A549 (cell line): ENCODE data around the gene NME3. TPM values are rescaled to one million over a fixed set of nuclear protein-coding genes. Genes with fewer than 3 reads are reported as not detected.

Experiments used
- ATAC-seq, 2 experiments: fragments of 200-7000 bp in 1 of 2; fragments of >200 bp in 1 of 2; cut with Nextera tagmentation in 1 of 2; cut with Tn5 transposase in 1 of 2; 3 replicates each; pipeline versions ENCODE4 v1.8.0 to v1.9.1; 2018 to 2020; ENCODE audit warnings: mild to moderate bottlenecking in 1 of 2, moderate library complexity in 1 of 2
- CTCF ChIA-PET: fragments of 300-600 bp; sonication (Branson Sonifier 250); formaldehyde crosslinking; extraction: SDS; loops from one replicate; lab custom pipeline; 2021; ENCODE audit warnings: antibody characterized with exemption, inconsistent platforms; lab: Yijun Ruan, JAX
- POLR2A ChIA-PET: fragments of 350-600 bp; formaldehyde crosslinking; extraction: SDS; loops from one replicate; lab custom pipeline; 2021; ENCODE audit warnings: antibody characterized with exemption, inconsistent platforms; lab: Yijun Ruan, JAX
- DNase-seq, 2 experiments: peaks; one replicate each; pipeline versions ENCODE4 v3.0.0 to v3.0.0-alpha.2; 2011 to 2016; ENCODE audit warnings: low read depth in 1 of 2, low spot score in 1 of 2
- FAIRE-seq: peaks from 2 replicates; lab custom pipeline; 2011; peaks lifted over from hg19 to GRCh38; lab: Jason Lieb, UNC
- H3K27ac ChIP-seq, 2 experiments: fragments of >200 bp; sonication (Bioruptor Twin); formaldehyde crosslinking; 3 replicates each; pipeline ENCODE4 v1.5.1; 2016 to 2017
- H3K4me1 ChIP-seq: fragments of >200 bp; sonication (Bioruptor Twin); formaldehyde crosslinking; 3 replicates; pipeline ENCODE4 v1.6.1; 2016
- H3K4me2 ChIP-seq: fragments of >200 bp; sonication (Bioruptor Twin); formaldehyde crosslinking; 3 replicates; pipeline ENCODE4 v1.6.1; 2016
- H3K4me3 ChIP-seq: fragments of >200 bp; sonication (Bioruptor Twin); formaldehyde crosslinking; 3 replicates; pipeline ENCODE4 v1.5.1; 2016
- H3K9me3 ChIP-seq: fragments of >200 bp; sonication (Bioruptor Twin); formaldehyde crosslinking; 3 replicates; pipeline ENCODE4 v1.6.1; 2016
- ATOH8 ChIP-seq: fragments of 250-450 bp; sonication (Bioruptor Pico); IDR thresholded peaks from 2 replicates; pipeline ENCODE4 v1.5.0; 2020; ENCODE audit warnings: low read depth, mild to moderate bottlenecking, moderate library complexity
- CBX2 ChIP-seq: fragments of 200-600 bp; sonication (generic); IDR thresholded peaks from 2 replicates; pipeline ENCODE4 v1.6.1; 2016; ENCODE audit warnings: low read depth, mild to moderate bottlenecking, borderline replicate concordance
- CBX8 ChIP-seq: fragments of 200-600 bp; sonication (generic); IDR thresholded peaks from 2 replicates; pipeline ENCODE4 v1.6.1; 2016
- CEBPB ChIP-seq, 2 experiments: fragments of >200 bp in 1 of 2; sonication (Bioruptor Twin) in 1 of 2; formaldehyde crosslinking in 1 of 2; IDR thresholded peaks; 2 replicates each; pipeline ENCODE4 v1.6.1; 2012 to 2016
- CHD4 ChIP-seq: fragments of 200-600 bp; sonication (generic); IDR thresholded peaks from 2 replicates; pipeline ENCODE4 v1.6.1; 2016; ENCODE audit warnings: antibody characterized with exemption, mild to moderate bottlenecking, borderline replicate concordance
- CTCF ChIP-seq: fragments of >200 bp; sonication (Bioruptor Twin); formaldehyde crosslinking; IDR thresholded peaks from 3 replicates; pipeline ENCODE4 v1.5.1; 2016
- E2F6 ChIP-seq: IDR thresholded peaks from 2 replicates; pipeline ENCODE4 v1.6.1; 2012; ENCODE audit warnings: low read depth, borderline replicate concordance
- EHMT2 ChIP-seq: fragments of 200-600 bp; sonication (generic); IDR thresholded peaks from 2 replicates; pipeline ENCODE4 v1.6.1; 2016; ENCODE audit warnings: antibody characterized with exemption, low read depth, mild to moderate bottlenecking, moderate library complexity
- EP300 ChIP-seq, 2 experiments: fragments of >200 bp; sonication (Bioruptor Twin); formaldehyde crosslinking; IDR thresholded peaks; 2 replicates in 1 of 2; 3 replicates in 1 of 2; pipeline ENCODE4 v1.6.1; 2016 to 2017
- ESRRA ChIP-seq: fragments of 150-350 bp; IDR thresholded peaks from 2 replicates; pipeline ENCODE4 v1.6.1; 2014; ENCODE audit warnings: mild to moderate bottlenecking, low read length, borderline replicate concordance
- FOSL2 ChIP-seq, 2 experiments: fragments of 450-650 bp in 1 of 2; fragments of >200 bp in 1 of 2; sonication (Bioruptor Twin) in 1 of 2; formaldehyde crosslinking; IDR thresholded peaks; 2 replicates each; pipeline versions ENCODE4 v1.5.0 to v1.6.1; 2016 to 2020; ENCODE audit warnings: mild to moderate bottlenecking in 1 of 2, moderate library complexity in 1 of 2
- FOXS1 ChIP-seq: fragments of 250-450 bp; sonication (Bioruptor Pico); IDR thresholded peaks from 2 replicates; pipeline ENCODE4 v1.5.0; 2020; ENCODE audit warnings: mild to moderate bottlenecking, moderate library complexity
- HDAC2 ChIP-seq: fragments of 200-600 bp; sonication (generic); IDR thresholded peaks from 2 replicates; pipeline ENCODE4 v1.6.1; 2016
- HES2 ChIP-seq: fragments of >200 bp; sonication (Bioruptor Twin); formaldehyde crosslinking; IDR thresholded peaks from 2 replicates; pipeline ENCODE4 v1.6.1; 2016
- HEYL ChIP-seq: fragments of 250-450 bp; sonication (Bioruptor Pico); IDR thresholded peaks from 2 replicates; pipeline ENCODE4 v1.8.0; 2021; ENCODE audit warnings: mild to moderate bottlenecking, moderate library complexity
- HOXB13 ChIP-seq: fragments of 250-450 bp; sonication (Bioruptor Pico); IDR thresholded peaks from 2 replicates; pipeline ENCODE4 v1.5.0; 2020; ENCODE audit warnings: low read depth, mild to moderate bottlenecking, moderate library complexity
- HOXB5 ChIP-seq: fragments of 250-450 bp; sonication (Bioruptor Pico); IDR thresholded peaks from 2 replicates; pipeline ENCODE4 v1.5.0; 2020; ENCODE audit warnings: mild to moderate bottlenecking, moderate library complexity
- KDM1A ChIP-seq: fragments of 200-600 bp; sonication (generic); IDR thresholded peaks from 2 replicates; pipeline ENCODE4 v1.6.1; 2016; ENCODE audit warnings: low read depth, mild to moderate bottlenecking
- KDM5A ChIP-seq: fragments of 200-600 bp; sonication (generic); IDR thresholded peaks from 2 replicates; pipeline ENCODE4 v1.6.1; 2016; ENCODE audit warnings: antibody characterized with exemption, mild to moderate bottlenecking
- MAZ ChIP-seq: fragments of 150-350 bp; IDR thresholded peaks from 2 replicates; pipeline ENCODE4 v1.6.1; 2014; ENCODE audit warnings: antibody characterized with exemption, low read depth, low read length, borderline replicate concordance
- NFE2L2 ChIP-seq: fragments of 150-350 bp; conservative IDR thresholded peaks from 2 replicates; pipeline ENCODE4 v1.6.1; 2014; ENCODE audit warnings: low read length
- PBX3 ChIP-seq: IDR thresholded peaks from 2 replicates; pipeline ENCODE4 v1.6.1; 2012
- PHF8 ChIP-seq: fragments of 200-600 bp; sonication (generic); IDR thresholded peaks from 2 replicates; pipeline ENCODE4 v1.6.1; 2016; ENCODE audit warnings: low read depth, mild to moderate bottlenecking, antibody characterized with exemption, moderate library complexity, borderline replicate concordance
- POLR2AphosphoS2 ChIP-seq: conservative IDR thresholded peaks from 2 replicates; pipeline ENCODE4 v1.6.1; 2012; ENCODE audit warnings: low read length, improper control_type of control experiment, inconsistent platforms
- RAD21 ChIP-seq, 2 experiments: fragments of >200 bp in 1 of 2; sonication (Bioruptor Twin) in 1 of 2; formaldehyde crosslinking in 1 of 2; IDR thresholded peaks in 1 of 2; conservative IDR thresholded peaks in 1 of 2; 2 replicates in 1 of 2; 3 replicates in 1 of 2; pipeline ENCODE4 v1.6.1; 2012 to 2018; ENCODE audit warnings: inconsistent platforms in 1 of 2
- RARB ChIP-seq: fragments of 250-450 bp; sonication (Bioruptor Pico); IDR thresholded peaks from 2 replicates; pipeline ENCODE4 v1.8.0; 2021; ENCODE audit warnings: mild to moderate bottlenecking, moderate library complexity
- RCOR1 ChIP-seq: fragments of 150-350 bp; IDR thresholded peaks from 2 replicates; pipeline ENCODE4 v1.6.1; 2014; ENCODE audit warnings: antibody characterized with exemption, low read length, low read depth
- REST ChIP-seq: fragments of 200-600 bp; sonication (generic); IDR thresholded peaks from 2 replicates; pipeline ENCODE4 v1.6.1; 2016; ENCODE audit warnings: antibody characterized with exemption, mild to moderate bottlenecking, moderate library complexity
- ZFP36 ChIP-seq: fragments of 450-650 bp; IDR thresholded peaks from 2 replicates; pipeline ENCODE4 v1.6.1; 2014; ENCODE audit warnings: borderline replicate concordance; ENCODE audit not compliant: partially characterized antibody
- WGBS: methylation state at CpG from one replicate; pipeline ENCODE4 v1.1.6; 2017; ENCODE audit errors: missing lambda C conversion rate; 5-methylcytosine and 5-hydroxymethylcytosine counted together
- polyA plus RNA-seq, 4 experiments: library from polyadenylated mRNA; depleted of rRNA in 3 of 4; stranded (reverse); fragments of >200 nt; fragmentation: RNase III in 1 of 4; extraction: RNeasy Plus Mini Kit Qiagen cat#74134 plus additional on column Dnase treatment in 1 of 4; gene quantifications; 2 replicates in 3 of 4; 3 replicates in 1 of 4; pipeline ENCODE4 v1.2.3, GENCODE V29; 2011 to 2017

NME3 gene
- polyA plus RNA-seq, 2 of the 4 experiments (the other 2 are of a cell fraction) = 15.2 to 49.9 TPM

- FAIRE-seq = no peak
- WGBS = 0% methylated on average over 12 of the region's 108 CpGs
- peak; percentile 52 to 70 for ATAC-seq
- ChIA-PET POLR2A (interaction anchor here (0.6 to 6.5 kb wide), 5 partner anchors 9 to 95 kb away, joined by 3 to 46 read pairs (median 3); partner anchors contain the start of genes JPT2, NUBP2 and SPSB3), CTCF (interaction anchor here (0.7 to 3.5 kb wide), 15 partner anchors 9 to 135 kb away, joined by 3 to 15 read pairs (median 4); partner anchors contain the start of genes IGFALS, MAPK8IP3, NUBP2 and SPSB3)
- Histone ChIP-seq H3K4me2 (peak within 1 kb of the TSS; percentile 98), H3K4me3 (peak within 1 kb of the TSS; percentile 85), H3K27ac (peak within 1 kb of the TSS; percentile 95 to 98), H3K4me1 (peaks cover 21% of the 10 kb centered on the region), H3K9me3 (no peaks in the 10 kb centered on the region)
- DNase-seq = peak; percentile 70 to 93
- no peak for TF ChIP-seq CHD4
- 0 out of 2 replicates have a peak, but pooled peaks have one; percentile 30 for TF ChIP-seq ATOH8 (CRISPR knock-in tag)
- no peak for TF ChIP-seq RCOR1
- TF ChIP-seq CTCF = peak; percentile 83
- no peak for TF ChIP-seq EHMT2
- TF ChIP-seq CBX8 = no peak
- peak; percentile 91 for TF ChIP-seq KDM5A
- TF ChIP-seq HOXB13 (CRISPR knock-in tag) = peak; percentile 53; the same call in 1 of the 2 replicates
- TF ChIP-seq REST = no peak
- TF ChIP-seq E2F6 = peak; percentile 73
- TF ChIP-seq PBX3 = peak; percentile 65; the same call in 1 of the 2 replicates
- no peak for TF ChIP-seq EP300 (IDR thresholded peaks at IDR 0.05)
- TF ChIP-seq MAZ = 0 out of 2 replicates have a peak, but pooled peaks have one; percentile 66
- TF ChIP-seq FOSL2 (IDR thresholded peaks at IDR 0.05) = no peak
- 0 out of 2 replicates have a peak, but pooled peaks have one; percentile 16 for TF ChIP-seq FOSL2 (CRISPR knock-in tag; IDR thresholded peaks at IDR 0.05)
- TF ChIP-seq CBX2 = no peak
- TF ChIP-seq FOXS1 = no peak
- TF ChIP-seq RARB (CRISPR knock-in tag) = no peak
- TF ChIP-seq ESRRA = no peak
- TF ChIP-seq HEYL (CRISPR knock-in tag) = no peak
- TF ChIP-seq ZFP36 = no peak
- TF ChIP-seq POLR2AphosphoS2 = no peak
- TF ChIP-seq NFE2L2 = no peak
- TF ChIP-seq CEBPB (IDR thresholded peaks at IDR 0.05) = no peak
- 0 out of 2 replicates have a peak, but pooled peaks have one; percentile 68 for TF ChIP-seq HOXB5 (CRISPR knock-in tag)
- TF ChIP-seq KDM1A = no peak
- TF ChIP-seq HES2 = no peak
- TF ChIP-seq PHF8 = no peak; the same call in 1 of the 2 replicates
- TF ChIP-seq RAD21 (conservative IDR thresholded peaks at IDR 0.05 in 1 of 2, IDR thresholded peaks at IDR 0.05 in 1 of 2) = peak; percentile 42 to 63; a peak in 4 of 5 replicates
- no peak for TF ChIP-seq HDAC2
Measured at GRCh38 chr16:1772908-1773702, 1.8 kb upstream of the NME3 start, which contains the start of gene MRPS34. MRPS34 (minus strand) TSS chr16:1773134; CDS start chr16:1773119, 15 bp downstream.
